ENCODE measurements around the gene PCDHGC3. TPM values are rescaled to one million over a fixed set of nuclear protein-coding genes. Genes with fewer than 3 reads are reported as not detected.

PCDHGC3 gene
- total and polyA plus RNA-seq, 2 experiments from 2014 or later = 12.9 to 13.8 TPM

GRCh38 chr5:141511771-141512325, 36.1 kb downstream of the PCDHGC3 start:
- no peak overlapping the region for H3K4me3 Mint-ChIP-seq
- DNase-seq (ENCODE audit: low spot score) = no peak
- Histone ChIP-seq H3K79me2 (replicated peaks; ENCODE audit: insufficient read depth) (no peaks in the 10 kb centered on the region), H3K27me3 (ENCODE audit: insufficient read depth) (0 out of 2 replicates have a peak, but pooled peaks cover 4% of the 10 kb centered on the region), H3K27ac (ENCODE audit: low read depth) (no peak overlapping the region), H3K4me2 (no peak overlapping the region), H4K20me1 (replicated peaks; ENCODE audit: insufficient read depth) (no peaks in the 10 kb centered on the region), H3K4me3 (peak overlapping the region; percentile 97; the same call in 1 of the 2 replicates), H3K9me2 (ENCODE audit: insufficient read depth) (no peaks in the 10 kb centered on the region), H2AFZ (no peak overlapping the region), H3K36me3 (ENCODE audit: insufficient read depth) (peaks cover 3% of the 10 kb centered on the region; the same call in 1 of the 2 replicates), H3K4me1 (ENCODE audit: insufficient read depth) (peaks cover 28% of the 10 kb centered on the region), H3F3A (replicated peaks; ENCODE audit: low read depth) (0 out of 2 replicates have a peak, but pooled peaks cover 4% of the 10 kb centered on the region)
- no peak overlapping the region for H3K27ac Mint-ChIP-seq
- TF ChIP-seq, protein P1, sequence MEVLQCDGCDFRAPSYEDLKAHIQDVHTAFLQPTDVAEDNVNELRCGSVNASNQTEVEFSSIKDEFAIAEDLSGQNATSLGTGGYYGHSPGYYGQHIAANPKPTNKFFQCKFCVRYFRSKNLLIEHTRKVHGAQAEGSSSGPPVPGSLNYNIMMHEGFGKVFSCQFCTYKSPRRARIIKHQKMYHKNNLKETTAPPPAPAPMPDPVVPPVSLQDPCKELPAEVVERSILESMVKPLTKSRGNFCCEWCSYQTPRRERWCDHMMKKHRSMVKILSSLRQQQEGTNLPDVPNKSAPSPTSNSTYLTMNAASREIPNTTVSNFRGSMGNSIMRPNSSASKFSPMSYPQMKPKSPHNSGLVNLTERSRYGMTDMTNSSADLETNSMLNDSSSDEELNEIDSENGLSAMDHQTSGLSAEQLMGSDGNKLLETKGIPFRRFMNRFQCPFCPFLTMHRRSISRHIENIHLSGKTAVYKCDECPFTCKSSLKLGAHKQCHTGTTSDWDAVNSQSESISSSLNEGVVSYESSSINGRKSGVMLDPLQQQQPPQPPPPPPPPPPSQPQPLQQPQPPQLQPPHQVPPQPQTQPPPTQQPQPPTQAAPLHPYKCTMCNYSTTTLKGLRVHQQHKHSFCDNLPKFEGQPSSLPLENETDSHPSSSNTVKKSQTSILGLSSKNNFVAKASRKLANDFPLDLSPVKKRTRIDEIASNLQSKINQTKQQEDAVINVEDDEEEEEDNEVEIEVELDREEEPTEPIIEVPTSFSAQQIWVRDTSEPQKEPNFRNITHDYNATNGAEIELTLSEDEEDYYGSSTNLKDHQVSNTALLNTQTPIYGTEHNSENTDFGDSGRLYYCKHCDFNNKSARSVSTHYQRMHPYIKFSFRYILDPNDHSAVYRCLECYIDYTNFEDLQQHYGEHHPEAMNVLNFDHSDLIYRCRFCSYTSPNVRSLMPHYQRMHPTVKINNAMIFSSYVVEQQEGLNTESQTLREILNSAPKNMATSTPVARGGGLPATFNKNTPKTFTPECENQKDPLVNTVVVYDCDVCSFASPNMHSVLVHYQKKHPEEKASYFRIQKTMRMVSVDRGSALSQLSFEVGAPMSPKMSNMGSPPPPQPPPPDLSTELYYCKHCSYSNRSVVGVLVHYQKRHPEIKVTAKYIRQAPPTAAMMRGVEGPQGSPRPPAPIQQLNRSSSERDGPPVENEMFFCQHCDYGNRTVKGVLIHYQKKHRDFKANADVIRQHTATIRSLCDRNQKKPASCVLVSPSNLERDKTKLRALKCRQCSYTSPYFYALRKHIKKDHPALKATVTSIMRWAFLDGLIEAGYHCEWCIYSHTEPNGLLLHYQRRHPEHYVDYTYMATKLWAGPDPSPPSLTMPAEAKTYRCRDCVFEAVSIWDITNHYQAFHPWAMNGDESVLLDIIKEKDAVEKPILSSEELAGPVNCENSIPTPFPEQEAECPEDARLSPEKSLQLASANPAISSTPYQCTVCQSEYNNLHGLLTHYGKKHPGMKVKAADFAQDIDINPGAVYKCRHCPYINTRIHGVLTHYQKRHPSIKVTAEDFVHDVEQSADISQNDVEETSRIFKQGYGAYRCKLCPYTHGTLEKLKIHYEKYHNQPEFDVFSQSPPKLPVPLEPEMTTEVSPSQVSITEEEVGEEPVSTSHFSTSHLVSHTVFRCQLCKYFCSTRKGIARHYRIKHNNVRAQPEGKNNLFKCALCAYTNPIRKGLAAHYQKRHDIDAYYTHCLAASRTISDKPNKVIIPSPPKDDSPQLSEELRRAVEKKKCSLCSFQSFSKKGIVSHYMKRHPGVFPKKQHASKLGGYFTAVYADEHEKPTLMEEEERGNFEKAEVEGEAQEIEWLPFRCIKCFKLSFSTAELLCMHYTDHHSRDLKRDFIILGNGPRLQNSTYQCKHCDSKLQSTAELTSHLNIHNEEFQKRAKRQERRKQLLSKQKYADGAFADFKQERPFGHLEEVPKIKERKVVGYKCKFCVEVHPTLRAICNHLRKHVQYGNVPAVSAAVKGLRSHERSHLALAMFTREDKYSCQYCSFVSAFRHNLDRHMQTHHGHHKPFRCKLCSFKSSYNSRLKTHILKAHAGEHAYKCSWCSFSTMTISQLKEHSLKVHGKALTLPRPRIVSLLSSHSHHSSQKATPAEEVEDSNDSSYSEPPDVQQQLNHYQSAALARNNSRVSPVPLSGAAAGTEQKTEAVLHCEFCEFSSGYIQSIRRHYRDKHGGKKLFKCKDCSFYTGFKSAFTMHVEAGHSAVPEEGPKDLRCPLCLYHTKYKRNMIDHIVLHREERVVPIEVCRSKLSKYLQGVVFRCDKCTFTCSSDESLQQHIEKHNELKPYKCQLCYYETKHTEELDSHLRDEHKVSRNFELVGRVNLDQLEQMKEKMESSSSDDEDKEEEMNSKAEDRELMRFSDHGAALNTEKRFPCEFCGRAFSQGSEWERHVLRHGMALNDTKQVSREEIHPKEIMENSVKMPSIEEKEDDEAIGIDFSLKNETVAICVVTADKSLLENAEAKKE (CRISPR knock-in tag; IDR thresholded peaks at IDR 0.05) = no peak
- TF ChIP-seq STAT1 (IDR thresholded peaks at IDR 0.05; ENCODE audit: unreplicated experiment) = no peak
- no peak for TF ChIP-seq EZH2phosphoT487 (IDR thresholded peaks at IDR 0.05; ENCODE audit: unreplicated experiment)
- TF ChIP-seq CREB1 (CRISPR knock-in tag; IDR thresholded peaks at IDR 0.05; ENCODE audit: low read depth) = no peak
- TF ChIP-seq, protein P2, sequence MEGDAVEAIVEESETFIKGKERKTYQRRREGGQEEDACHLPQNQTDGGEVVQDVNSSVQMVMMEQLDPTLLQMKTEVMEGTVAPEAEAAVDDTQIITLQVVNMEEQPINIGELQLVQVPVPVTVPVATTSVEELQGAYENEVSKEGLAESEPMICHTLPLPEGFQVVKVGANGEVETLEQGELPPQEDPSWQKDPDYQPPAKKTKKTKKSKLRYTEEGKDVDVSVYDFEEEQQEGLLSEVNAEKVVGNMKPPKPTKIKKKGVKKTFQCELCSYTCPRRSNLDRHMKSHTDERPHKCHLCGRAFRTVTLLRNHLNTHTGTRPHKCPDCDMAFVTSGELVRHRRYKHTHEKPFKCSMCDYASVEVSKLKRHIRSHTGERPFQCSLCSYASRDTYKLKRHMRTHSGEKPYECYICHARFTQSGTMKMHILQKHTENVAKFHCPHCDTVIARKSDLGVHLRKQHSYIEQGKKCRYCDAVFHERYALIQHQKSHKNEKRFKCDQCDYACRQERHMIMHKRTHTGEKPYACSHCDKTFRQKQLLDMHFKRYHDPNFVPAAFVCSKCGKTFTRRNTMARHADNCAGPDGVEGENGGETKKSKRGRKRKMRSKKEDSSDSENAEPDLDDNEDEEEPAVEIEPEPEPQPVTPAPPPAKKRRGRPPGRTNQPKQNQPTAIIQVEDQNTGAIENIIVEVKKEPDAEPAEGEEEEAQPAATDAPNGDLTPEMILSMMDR (conservative IDR thresholded peaks at IDR 0.05; ENCODE audit: low read depth in 2 of 2) = no peak
- TF ChIP-seq, protein P3, sequence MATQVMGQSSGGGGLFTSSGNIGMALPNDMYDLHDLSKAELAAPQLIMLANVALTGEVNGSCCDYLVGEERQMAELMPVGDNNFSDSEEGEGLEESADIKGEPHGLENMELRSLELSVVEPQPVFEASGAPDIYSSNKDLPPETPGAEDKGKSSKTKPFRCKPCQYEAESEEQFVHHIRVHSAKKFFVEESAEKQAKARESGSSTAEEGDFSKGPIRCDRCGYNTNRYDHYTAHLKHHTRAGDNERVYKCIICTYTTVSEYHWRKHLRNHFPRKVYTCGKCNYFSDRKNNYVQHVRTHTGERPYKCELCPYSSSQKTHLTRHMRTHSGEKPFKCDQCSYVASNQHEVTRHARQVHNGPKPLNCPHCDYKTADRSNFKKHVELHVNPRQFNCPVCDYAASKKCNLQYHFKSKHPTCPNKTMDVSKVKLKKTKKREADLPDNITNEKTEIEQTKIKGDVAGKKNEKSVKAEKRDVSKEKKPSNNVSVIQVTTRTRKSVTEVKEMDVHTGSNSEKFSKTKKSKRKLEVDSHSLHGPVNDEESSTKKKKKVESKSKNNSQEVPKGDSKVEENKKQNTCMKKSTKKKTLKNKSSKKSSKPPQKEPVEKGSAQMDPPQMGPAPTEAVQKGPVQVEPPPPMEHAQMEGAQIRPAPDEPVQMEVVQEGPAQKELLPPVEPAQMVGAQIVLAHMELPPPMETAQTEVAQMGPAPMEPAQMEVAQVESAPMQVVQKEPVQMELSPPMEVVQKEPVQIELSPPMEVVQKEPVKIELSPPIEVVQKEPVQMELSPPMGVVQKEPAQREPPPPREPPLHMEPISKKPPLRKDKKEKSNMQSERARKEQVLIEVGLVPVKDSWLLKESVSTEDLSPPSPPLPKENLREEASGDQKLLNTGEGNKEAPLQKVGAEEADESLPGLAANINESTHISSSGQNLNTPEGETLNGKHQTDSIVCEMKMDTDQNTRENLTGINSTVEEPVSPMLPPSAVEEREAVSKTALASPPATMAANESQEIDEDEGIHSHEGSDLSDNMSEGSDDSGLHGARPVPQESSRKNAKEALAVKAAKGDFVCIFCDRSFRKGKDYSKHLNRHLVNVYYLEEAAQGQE (IDR thresholded peaks at IDR 0.05; ENCODE audit: unreplicated experiment) = no peak
- no peak for TF ChIP-seq ZNF331 (CRISPR knock-in tag; IDR thresholded peaks at IDR 0.05; ENCODE audit: low read depth)
- TF ChIP-seq ETS1 (IDR thresholded peaks at IDR 0.05) = no peak
- TF ChIP-seq JUNB (IDR thresholded peaks at IDR 0.05; ENCODE audit: unreplicated experiment) = no peak
- no peak for TF ChIP-seq POLR2AphosphoS5 (IDR thresholded peaks at IDR 0.05; ENCODE audit: low read depth)
- no peak for TF ChIP-seq EZH2 (IDR thresholded peaks at IDR 0.05; ENCODE audit: low read depth, unreplicated experiment)
- no peaks in the 10 kb centered on the region for H3K9me3 Mint-ChIP-seq
- peaks cover 26% of the 10 kb centered on the region for H3K27me3 Mint-ChIP-seq (ENCODE audit: insufficient read depth, low read depth, poor library complexity)
- no peak for ATAC-seq
- H3K4me1 Mint-ChIP-seq = peaks cover 54% of the 10 kb centered on the region
- peaks cover 32% of the 10 kb centered on the region for H3K36me3 Mint-ChIP-seq (ENCODE audit: low read depth)
